Non-pigmented ciliary epithelial cell (primary cell): ENCODE data around the gene MAP4K1.
"Not testable (repeated sequence)": the region's sequence is repeated elsewhere in the genome, so short reads cannot be mapped to it uniquely, and the experiment has no call there.

Source experiments
- DNase-seq: peaks from one replicate; pipeline ENCODE4 v3.0.0-alpha.2; 2010; ENCODE audit warnings: low read depth

The MAP4K1 gene

DNA sequence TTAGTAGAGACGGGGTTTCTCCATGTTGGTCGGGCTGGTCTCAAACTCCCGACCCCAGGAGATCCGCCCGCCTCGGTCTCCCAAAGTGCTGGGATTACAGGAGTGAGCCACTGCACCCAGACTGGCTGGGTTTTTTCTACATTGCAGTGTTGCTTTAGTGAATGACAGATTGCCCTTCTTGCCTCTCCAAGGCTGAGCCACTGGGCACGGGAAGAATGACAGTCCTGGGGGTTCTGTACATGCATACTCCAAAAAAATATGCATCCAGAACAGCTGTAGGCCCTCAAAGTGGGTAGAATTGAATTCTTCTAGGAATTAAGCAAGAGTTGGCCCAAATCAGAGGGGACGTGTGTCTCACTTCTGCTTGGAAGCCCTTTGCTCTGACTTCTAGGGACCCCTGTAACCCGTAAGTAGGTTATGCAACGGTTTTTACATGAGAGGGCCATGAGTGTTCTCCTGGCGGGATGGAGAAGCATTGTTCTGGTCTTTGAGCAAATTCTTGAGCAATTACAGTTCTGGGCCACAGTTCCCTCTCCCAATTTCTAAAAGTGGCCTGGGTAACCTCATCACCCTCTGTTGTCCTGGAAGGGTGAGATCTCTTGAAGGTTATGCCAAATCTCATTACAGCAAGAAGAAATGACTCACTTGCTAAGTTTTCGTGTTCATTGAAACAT is 33.3 kb upstream of the MAP4K1 start:
- no peak for DNase-seq

DNA sequence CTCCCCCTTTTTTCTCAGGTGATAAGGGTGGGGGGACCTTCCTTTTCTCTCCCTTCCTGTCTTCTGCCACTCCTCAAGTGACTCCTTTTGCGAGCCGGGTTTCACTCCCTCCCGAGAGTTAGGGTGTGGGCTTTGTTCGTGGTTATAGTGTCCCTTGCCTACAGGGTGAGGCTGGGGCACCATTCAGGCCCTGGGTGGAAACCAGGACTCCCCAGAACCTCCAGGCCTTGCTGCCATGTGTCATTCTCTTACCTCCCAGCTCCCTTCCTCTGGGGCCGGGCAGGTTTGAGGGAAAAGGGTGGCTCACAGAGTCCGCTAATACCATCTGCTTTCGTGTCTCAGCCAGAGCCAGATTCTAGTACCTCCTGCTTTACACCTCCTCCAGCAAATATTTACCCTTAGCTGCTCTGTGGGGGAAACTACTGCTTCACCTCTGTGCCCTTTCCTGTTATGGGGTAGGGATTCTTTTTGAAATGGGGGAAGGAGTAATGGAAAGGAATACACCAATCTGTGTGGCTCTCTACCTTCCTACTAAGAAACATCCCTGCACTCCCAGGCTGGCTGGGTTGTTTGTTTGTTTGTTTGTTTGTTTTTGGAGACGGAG is 32.5 kb upstream of the MAP4K1 start:
- DNase-seq, result no peak

- DNase-seq, result no peak
Measured at GRCh38 chr19:38649305-38650171, 31.8 kb upstream of the MAP4K1 start.

- DNase-seq, result no peak
Measured at GRCh38 chr19:38648769-38649304, 31.1 kb upstream of the MAP4K1 start.

- DNase-seq, result no peak
Measured at GRCh38 chr19:38647966-38648768, 30.4 kb upstream of the MAP4K1 start.

- peak; percentile 63 for DNase-seq
Measured at GRCh38 chr19:38647368-38647965, 29.7 kb upstream of the MAP4K1 start, which contains the start of gene ACTN4. Gene ACTN4, plus strand, starts transcription at chr19:38647649. Its CDS starts 97 bp downstream, at chr19:38647746.

- DNase-seq, result no peak
Measured at GRCh38 chr19:38644719-38645118, 27.0 kb upstream of the MAP4K1 start.

DNA sequence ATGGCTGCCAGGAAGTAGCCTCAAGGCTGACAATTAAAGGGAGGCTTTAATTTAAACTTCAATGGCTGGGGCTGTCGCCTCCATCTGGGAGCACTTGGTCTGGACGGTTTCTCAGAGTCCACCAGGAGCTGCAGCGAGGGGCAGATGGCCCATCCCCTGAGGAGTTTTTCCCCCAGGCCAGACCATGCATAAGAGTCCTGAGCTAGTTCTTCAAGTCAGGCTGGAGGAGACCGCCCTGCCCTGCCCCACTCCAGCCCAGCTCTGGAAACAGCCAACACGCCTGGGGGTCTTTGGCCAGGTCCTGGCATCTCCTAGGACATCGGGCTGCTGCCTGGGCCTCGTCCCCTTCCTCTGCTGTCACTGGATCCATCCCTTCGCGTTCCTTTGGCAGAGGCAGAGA is 24.4 kb upstream of the MAP4K1 start:
- DNase-seq, result no peak

DNA sequence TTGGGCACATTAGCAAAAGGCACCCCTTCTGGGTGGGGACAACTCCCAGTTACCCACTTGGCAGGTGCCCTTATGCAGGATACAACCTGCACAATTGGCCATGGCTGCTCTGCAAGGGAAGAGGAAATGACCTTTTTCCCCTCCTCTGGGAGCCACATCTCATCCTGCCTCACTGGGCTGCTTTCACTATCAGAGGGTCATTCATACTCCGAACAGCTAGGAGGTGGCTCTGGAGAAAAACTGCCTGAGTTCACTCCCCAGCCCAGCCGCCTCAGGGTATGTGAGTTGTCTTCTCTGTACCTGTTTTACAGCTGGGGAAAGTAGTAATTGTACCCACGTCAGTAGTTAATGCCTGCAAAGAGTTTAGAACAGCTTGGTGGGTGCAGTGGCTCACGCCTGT is 22.6 kb upstream of the MAP4K1 start:
- DNase-seq, result no peak

DNA sequence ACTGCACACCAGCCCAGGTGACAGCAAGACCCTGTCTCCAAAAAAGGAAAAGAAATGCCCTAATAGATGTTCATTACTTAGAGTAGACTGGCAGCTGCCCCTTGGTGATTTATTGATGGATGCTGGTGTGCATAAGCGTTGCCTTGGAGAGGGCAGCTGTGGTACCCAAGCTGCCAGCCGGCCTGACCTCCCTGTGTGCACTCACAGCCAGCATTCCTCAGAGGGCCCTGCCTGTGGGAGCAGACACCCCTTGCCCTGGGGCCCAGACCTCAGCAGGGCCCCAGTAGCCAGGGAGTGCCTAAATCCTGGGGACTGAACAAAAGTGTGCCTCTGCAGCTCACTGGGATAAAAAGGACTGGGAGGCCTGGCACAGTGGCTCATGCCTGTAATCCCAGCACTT is 21.9 kb upstream of the MAP4K1 start:
- DNase-seq, result no peak

- DNase-seq, result no peak
Measured at GRCh38 chr19:38638461-38638860, 20.7 kb upstream of the MAP4K1 start.

- no peak for DNase-seq
Measured at GRCh38 chr19:38635483-38636399, 18.0 kb upstream of the MAP4K1 start.

DNA sequence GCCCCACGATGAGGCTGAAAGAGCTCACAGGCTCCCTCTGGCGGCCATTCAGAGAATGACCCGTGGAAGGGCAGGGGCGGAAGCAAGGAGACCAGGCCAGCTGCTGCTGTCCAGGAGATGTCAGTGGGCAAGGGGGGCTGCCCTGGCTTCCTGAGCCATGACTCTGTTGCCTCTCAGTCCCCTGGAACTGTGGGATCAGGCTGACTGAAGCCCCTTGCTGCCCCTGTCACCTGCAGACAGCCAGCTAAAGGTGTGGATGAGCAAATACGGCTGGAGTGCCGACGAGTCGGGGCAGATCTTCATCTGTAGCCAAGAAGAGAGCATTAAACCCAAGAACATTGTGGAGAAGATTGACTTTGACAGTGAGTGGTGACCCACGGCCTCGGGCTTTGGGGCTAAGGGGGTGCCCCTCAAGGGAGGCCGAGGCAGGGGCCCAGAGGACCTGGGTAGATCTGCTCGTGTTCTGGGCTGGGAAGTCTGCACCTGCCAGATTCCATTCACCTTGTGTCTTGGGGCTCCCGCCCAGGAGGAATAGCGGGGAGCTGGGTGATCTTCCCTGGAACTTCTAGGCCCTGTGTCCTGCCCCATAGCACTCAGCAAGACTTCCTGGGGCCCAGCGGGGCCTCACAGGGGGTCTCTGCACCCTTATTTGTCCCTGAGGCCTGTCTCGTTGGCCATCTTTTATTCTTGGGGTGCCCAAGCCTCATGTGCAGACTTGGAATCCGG is 17.2 kb upstream of the MAP4K1 start:
- no peak for DNase-seq

GRCh38 chr19:38632476-38633213 is 14.9 kb upstream of the MAP4K1 start:
- no peak for DNase-seq

GRCh38 chr19:38631811-38632475 is 14.2 kb upstream of the MAP4K1 start:
- not testable (repeated sequence) for DNase-seq

- DNase-seq, result not testable (repeated sequence)
Measured at GRCh38 chr19:38631301-38631700, 13.5 kb upstream of the MAP4K1 start.

GRCh38 chr19:38629568-38629967 is 11.8 kb upstream of the MAP4K1 start:
- DNase-seq, result no peak

- DNase-seq, result no peak
Measured at GRCh38 chr19:38626401-38626800, 8.6 kb upstream of the MAP4K1 start.
